NCI-H1092 treated with DMSO at 0.1 percent for 48 hours (cell line): ENCODE data around the gene PUM1.
"Not testable (repeated sequence)": the region's sequence is repeated elsewhere in the genome, so short reads cannot be mapped to it uniquely, and the experiment has no call there.

Experiments
- DNase-seq: peaks from one replicate; lab custom pipeline; 2025; lab: John Stamatoyannopoulos, UW

PUM1 gene

GRCh38 chr1:30964706-30965105, 100.8 kb downstream of the PUM1 start:
- DNase-seq: no peak

- no peak for DNase-seq
Measured at GRCh38 chr1:30962609-30963508, 102.7 kb downstream of the PUM1 start.

GRCh38 chr1:30957560-30958222, 107.8 kb downstream of the PUM1 start:
- DNase-seq: no peak

- DNase-seq: no peak
Measured at GRCh38 chr1:30955448-30956015, 110.0 kb downstream of the PUM1 start.

GRCh38 chr1:30953685-30954084, 111.8 kb downstream of the PUM1 start:
- no peak for DNase-seq

GRCh38 chr1:30952098-30952497, 113.4 kb downstream of the PUM1 start:
- DNase-seq: no peak

GRCh38 chr1:30950700-30951099, 114.8 kb downstream of the PUM1 start:
- no peak for DNase-seq

- DNase-seq: no peak
Measured at GRCh38 chr1:30950053-30950452, 115.5 kb downstream of the PUM1 start.

GRCh38 chr1:30949487-30949838, 116.1 kb downstream of the PUM1 start:
- not testable (repeated sequence) for DNase-seq

- DNase-seq: not testable (repeated sequence)
Measured at GRCh38 chr1:30948813-30949486, 116.6 kb downstream of the PUM1 start.

- DNase-seq: no peak
Measured at GRCh38 chr1:30948278-30948677, 117.2 kb downstream of the PUM1 start.

- DNase-seq: no peak
Measured at GRCh38 chr1:30947212-30947611, 118.3 kb downstream of the PUM1 start.

- no peak for DNase-seq
Measured at GRCh38 chr1:30942326-30942963, 123.1 kb downstream of the PUM1 start.

GRCh38 chr1:30940541-30940940, 125.0 kb downstream of the PUM1 start:
- DNase-seq: no peak

- no peak for DNase-seq
Measured at GRCh38 chr1:30936541-30937171, 128.9 kb downstream of the PUM1 start.

GRCh38 chr1:30935758-30936157, 129.8 kb downstream of the PUM1 start:
- DNase-seq: not testable (repeated sequence)

- DNase-seq: no peak
Measured at GRCh38 chr1:30934613-30935012, 130.9 kb downstream of the PUM1 start.

- no peak for DNase-seq
Measured at GRCh38 chr1:30933874-30934252, 131.7 kb downstream of the PUM1 start.

GRCh38 chr1:30930631-30931173, 134.8 kb downstream of the PUM1 start:
- DNase-seq: no peak

- DNase-seq: no peak
Measured at GRCh38 chr1:30929944-30930525, 135.5 kb downstream of the PUM1 start.
